ENCODE results near the gene SPECC1. TPM values are rescaled to one million over a fixed set of nuclear protein-coding genes. Genes with fewer than 3 reads are reported as not detected.
"Not testable (repeated sequence)": the region's sequence is repeated elsewhere in the genome, so short reads cannot be mapped to it uniquely, and the experiment has no call there.

Gene SPECC1
- polyA plus RNA-seq, 1 experiment = 56.4 TPM

- peaks cover 36% of the 10 kb centered on the region for H3K27me3 ChIP-seq (ENCODE audit: control insufficient read depth, insufficient read depth, low read length)
- ChIA-PET CTCF (interaction anchor here (1.6 kb wide), 1 partner anchor 113 kb away, joined by 5 read pairs; no protein-coding TSS in a partner anchor), POLR2A (no interaction called here)
- TF ChIP-seq CTCF (IDR thresholded peaks at IDR 0.05; ENCODE audit: low read depth, low read length) = no peak
- H3K9me3 ChIP-seq (ENCODE audit: control insufficient read depth, insufficient read depth, low read length) = peaks cover 3% of the 10 kb centered on the region; the same call in 1 of the 2 replicates
- no peak overlapping the region for H3K27ac ChIP-seq (ENCODE audit: low read depth, low read length)
- no peak overlapping the region for H3K4me3 ChIP-seq (ENCODE audit: low read depth, low read length)
- no peak for DNase-seq (ENCODE audit: low read depth, low spot score)
These were observed 96.6 kb downstream of the SPECC1 start for GRCh38 chr17:20105539-20106280.

- CTCF ChIA-PET; H3K9me3 ChIP-seq (ENCODE audit: control insufficient read depth, insufficient read depth, low read length); H3K27ac ChIP-seq (ENCODE audit: low read depth, low read length); POLR2A ChIA-PET; DNase-seq (ENCODE audit: low read depth, low spot score); H3K4me3 ChIP-seq (ENCODE audit: low read depth, low read length): not testable (repeated sequence)
- H3K27me3 ChIP-seq (ENCODE audit: control insufficient read depth, insufficient read depth, low read length) = peaks cover 40% of the 10 kb centered on the region
These were observed 97.3 kb downstream of the SPECC1 start for GRCh38 chr17:20106446-20106845.

- no peak overlapping the region for H3K4me3 ChIP-seq (ENCODE audit: low read depth, low read length)
- no peak for TF ChIP-seq CTCF (IDR thresholded peaks at IDR 0.05; ENCODE audit: low read depth, low read length)
- no peak overlapping the region for H3K27ac ChIP-seq (ENCODE audit: low read depth, low read length)
- ChIA-PET CTCF (no interaction called here), POLR2A (no interaction called here)
- DNase-seq (ENCODE audit: low read depth, low spot score) = no peak
- peaks cover 30% of the 10 kb centered on the region for H3K27me3 ChIP-seq (ENCODE audit: control insufficient read depth, insufficient read depth, low read length)
- peaks cover 3% of the 10 kb centered on the region; the same call in 1 of the 2 replicates for H3K9me3 ChIP-seq (ENCODE audit: control insufficient read depth, insufficient read depth, low read length)
These were observed 99.9 kb downstream of the SPECC1 start for GRCh38 chr17:20109076-20109475.

GRCh38 chr17:20111538-20111937, 102.4 kb downstream of the SPECC1 start:
- no peak for TF ChIP-seq CTCF (IDR thresholded peaks at IDR 0.05; ENCODE audit: low read depth, low read length)
- ChIA-PET CTCF (no interaction called here), POLR2A (no interaction called here)
- no peak for DNase-seq (ENCODE audit: low read depth, low spot score)
- Histone ChIP-seq H3K27me3 (ENCODE audit: control insufficient read depth, insufficient read depth, low read length) (peaks cover 21% of the 10 kb centered on the region), H3K9me3 (ENCODE audit: control insufficient read depth, insufficient read depth, low read length) (peaks cover 3% of the 10 kb centered on the region; the same call in 1 of the 2 replicates), H3K4me3 (ENCODE audit: low read depth, low read length) (no peak overlapping the region), H3K27ac (ENCODE audit: low read depth, low read length) (no peak overlapping the region)

GRCh38 chr17:20114466-20114865, 105.3 kb downstream of the SPECC1 start:
- ChIA-PET POLR2A (no interaction called here), CTCF (interaction anchor here (0.7 to 1.5 kb wide), 3 partner anchors 108 to 121 kb away, joined by 3 to 4 read pairs (median 4); no protein-coding TSS in a partner anchor)
- Histone ChIP-seq H3K4me3 (ENCODE audit: low read depth, low read length) (no peak overlapping the region), H3K27me3 (ENCODE audit: control insufficient read depth, insufficient read depth, low read length) (peaks cover 17% of the 10 kb centered on the region), H3K9me3 (ENCODE audit: control insufficient read depth, insufficient read depth, low read length) (peaks cover 3% of the 10 kb centered on the region; the same call in 1 of the 2 replicates), H3K27ac (ENCODE audit: low read depth, low read length) (no peak overlapping the region)
- no peak for DNase-seq (ENCODE audit: low read depth, low spot score)
- no peak for TF ChIP-seq CTCF (IDR thresholded peaks at IDR 0.05; ENCODE audit: low read depth, low read length)

Measured in AG04450 (cell line).